GM18868 (cell line): ENCODE measurements around the gene DCTD.
"Not testable (repeated sequence)": the region's sequence is repeated elsewhere in the genome, so short reads cannot be mapped to it uniquely, and the experiment has no call there.

Experiments
- ATAC-seq: cut with Tn5 transposase; IDR thresholded peaks from one replicate; pipeline ENCODE4 v1.9.1; 2021; ENCODE audit warnings: mild to moderate bottlenecking, moderate library complexity; ENCODE audit not compliant: unreplicated experiment

DCTD gene

DNA sequence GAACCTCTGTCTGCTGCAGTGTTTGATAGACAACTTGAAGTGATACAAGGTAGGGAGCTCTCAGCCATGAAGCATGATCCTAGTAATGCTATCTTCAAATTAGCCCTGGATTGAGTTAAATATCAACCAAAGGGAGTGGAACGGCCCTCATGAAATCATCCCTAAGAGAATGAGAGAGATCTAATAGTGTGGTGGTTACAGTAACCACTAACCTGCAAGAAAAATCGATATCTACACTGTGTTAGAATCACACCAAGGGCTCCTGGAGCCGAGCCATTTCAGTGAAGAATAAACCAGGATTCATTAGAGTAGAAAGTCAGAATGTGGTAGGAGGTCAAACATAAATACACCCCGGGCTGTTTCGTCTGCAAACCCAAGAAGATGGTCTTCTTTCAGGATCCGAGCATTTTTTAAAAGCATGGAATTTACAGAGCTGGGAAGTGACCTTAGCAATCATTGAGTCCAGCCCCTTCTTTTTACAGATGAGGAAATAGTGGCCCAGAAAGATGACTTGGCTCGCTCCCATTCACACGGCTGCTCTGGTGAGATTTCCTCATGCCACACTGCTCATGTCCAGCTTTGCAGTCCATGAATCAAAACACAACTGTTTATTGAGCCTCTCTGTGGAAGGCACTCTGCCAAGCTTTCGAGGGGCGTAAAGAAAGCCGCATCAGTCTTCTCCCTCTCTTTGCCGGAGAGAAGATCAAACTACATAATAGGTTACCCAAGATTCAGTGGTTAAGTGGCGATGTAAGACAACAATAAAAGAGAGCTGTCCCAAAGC is 5.5 kb upstream of the DCTD start:
- no peak for ATAC-seq

GRCh38 chr4:182921608-182922007 is 4.4 kb upstream of the DCTD start:
- no peak for ATAC-seq

GRCh38 chr4:182920676-182921075 is 3.5 kb upstream of the DCTD start:
- ATAC-seq, result no peak

GRCh38 chr4:182918791-182919302 is 1.7 kb upstream of the DCTD start:
- peak; percentile 27 for ATAC-seq

GRCh38 chr4:182918044-182918607 is 940 bp upstream of the DCTD start:
- ATAC-seq, result peak; percentile 19

- peak; percentile 17 for ATAC-seq
Measured at GRCh38 chr4:182916483-182917181, 554 bp downstream of the DCTD start.

GRCh38 chr4:182914357-182914756 is 2.8 kb downstream of the DCTD start:
- ATAC-seq, result no peak

DNA sequence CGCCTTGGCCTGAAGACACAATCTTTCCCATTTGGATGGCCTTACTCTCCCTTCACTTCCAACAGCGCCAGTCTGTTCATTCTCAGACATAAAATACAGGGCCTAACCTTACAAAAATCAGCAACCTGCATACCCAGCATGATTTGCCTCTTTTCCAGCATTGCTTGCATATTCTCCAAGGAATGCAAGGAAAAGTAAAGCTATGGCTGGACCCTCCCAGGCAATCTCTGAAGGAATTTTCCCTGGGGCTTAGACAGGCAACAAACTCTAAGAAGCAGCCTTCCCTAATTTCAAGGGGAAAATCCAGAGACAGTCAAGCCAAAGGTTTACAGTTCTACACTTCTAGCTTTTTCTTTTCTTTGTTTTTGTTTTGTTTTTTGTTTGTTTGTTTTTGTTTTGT is 3.6 kb downstream of the DCTD start:
- ATAC-seq, result no peak

GRCh38 chr4:182913036-182913435 is 4.2 kb downstream of the DCTD start:
- no peak for ATAC-seq

GRCh38 chr4:182908124-182908523 is 9.1 kb downstream of the DCTD start:
- ATAC-seq, result peak; percentile 78

GRCh38 chr4:182907396-182907795 is 9.8 kb downstream of the DCTD start:
- ATAC-seq, result no peak

DNA sequence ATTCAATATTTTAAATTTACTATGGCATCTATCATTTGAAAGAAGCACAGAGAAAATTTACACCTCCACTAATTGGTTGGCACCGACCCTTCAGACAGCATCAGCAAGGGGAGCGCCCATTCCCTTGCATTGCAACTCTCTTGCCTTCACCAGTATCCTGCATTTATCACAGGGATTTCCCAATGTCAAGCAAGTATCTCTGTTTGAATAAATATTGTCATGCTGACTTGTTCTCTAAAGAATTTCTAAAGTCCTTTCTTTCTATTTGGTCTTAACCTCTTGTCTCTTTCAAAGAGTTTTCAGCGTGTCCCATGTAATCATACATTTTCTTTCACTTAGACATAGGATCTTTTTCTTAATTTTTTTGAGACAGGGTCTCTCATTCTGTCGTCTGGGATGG is 10.4 kb downstream of the DCTD start:
- no peak for ATAC-seq

GRCh38 chr4:182905038-182905437 is 12.1 kb downstream of the DCTD start:
- no peak for ATAC-seq

- ATAC-seq, result no peak
Measured at GRCh38 chr4:182904211-182904761, 12.9 kb downstream of the DCTD start.

GRCh38 chr4:182903013-182903412 is 14.2 kb downstream of the DCTD start:
- ATAC-seq, result no peak

DNA sequence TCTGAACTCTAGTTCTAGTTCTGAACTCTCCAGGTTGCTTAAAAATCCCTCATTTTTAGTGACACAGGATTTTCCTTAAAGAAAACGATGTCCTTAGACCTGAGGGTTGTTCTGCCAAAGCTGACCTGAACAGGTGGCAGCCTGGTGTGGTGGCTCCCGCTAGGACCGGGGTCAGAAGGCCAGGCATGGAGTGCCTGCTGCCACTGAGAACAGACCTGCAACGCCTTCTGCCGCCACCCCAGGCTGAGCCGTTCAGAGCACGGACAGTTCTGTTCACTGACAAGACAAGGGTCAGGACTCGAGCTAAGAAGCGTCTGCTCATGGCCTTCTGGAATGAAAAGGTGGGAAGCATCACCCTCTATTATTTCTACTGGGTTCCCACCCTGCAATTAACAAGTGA is 15.8 kb downstream of the DCTD start:
- ATAC-seq, result no peak

DNA sequence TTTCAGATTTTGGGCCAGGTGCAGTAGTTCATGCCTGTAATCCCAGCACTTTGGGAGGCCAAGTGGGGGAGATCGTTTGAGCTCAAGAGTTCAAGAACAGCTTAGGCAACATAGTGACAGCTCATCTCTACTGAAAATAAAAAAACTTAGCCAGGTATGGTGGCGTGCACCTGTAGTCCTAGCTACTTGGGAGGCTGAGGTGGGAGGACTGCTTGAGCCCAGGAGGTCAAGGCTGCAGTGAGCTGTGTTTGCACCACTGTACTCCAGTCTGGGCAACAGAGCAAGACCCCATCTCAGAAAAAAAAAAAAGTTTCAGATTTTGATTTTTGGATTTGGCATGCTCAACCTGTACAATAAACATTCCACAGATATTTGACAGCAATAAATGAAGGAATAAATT is 17.2 kb downstream of the DCTD start:
- ATAC-seq, result not testable (repeated sequence)

GRCh38 chr4:182898479-182898799 is 18.7 kb downstream of the DCTD start:
- ATAC-seq, result no peak

DNA sequence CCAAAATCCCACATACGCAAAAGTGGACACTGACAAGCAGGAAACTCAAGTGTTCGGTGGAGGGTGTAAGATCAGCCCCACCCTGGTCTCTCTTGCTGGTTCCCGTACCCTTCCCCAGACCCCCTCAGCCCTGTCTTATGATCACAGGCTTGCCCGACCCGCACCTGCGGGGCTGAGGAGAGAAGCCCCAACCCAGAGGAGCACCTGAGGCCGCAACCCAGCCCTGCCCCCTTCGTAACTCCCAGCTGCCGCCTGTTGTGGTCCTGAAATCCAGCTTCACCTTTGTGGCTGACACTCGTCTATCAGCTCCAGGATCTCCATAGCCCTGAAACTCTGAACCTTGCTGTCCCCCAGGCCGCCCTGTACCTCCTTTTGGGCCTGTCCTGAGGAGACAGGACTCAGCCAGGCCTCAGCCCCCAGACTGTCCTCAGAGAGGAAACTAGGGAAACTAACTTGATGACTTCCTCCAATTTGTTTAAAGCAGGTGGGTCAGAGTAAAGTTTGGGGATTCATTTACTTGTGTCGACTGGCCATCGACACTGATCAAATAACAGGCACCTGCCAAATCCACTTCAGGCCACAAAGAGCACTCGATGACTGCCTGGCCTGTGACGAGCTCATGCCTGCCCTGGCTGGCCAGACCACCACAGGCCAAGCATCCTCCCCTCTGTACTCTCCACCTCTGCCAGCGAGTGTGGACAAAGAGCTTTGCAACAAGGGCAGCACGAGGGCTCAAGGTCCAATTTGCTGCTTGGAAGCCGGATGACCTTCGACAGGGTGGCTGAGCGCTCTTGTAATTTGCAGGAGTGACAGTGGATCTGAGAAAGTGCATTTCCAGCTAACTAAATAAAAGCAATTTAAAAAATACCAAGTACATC is 19.3 kb downstream of the DCTD start:
- ATAC-seq, result no peak

GRCh38 chr4:182896421-182896820 is 20.8 kb downstream of the DCTD start:
- no peak for ATAC-seq

DNA sequence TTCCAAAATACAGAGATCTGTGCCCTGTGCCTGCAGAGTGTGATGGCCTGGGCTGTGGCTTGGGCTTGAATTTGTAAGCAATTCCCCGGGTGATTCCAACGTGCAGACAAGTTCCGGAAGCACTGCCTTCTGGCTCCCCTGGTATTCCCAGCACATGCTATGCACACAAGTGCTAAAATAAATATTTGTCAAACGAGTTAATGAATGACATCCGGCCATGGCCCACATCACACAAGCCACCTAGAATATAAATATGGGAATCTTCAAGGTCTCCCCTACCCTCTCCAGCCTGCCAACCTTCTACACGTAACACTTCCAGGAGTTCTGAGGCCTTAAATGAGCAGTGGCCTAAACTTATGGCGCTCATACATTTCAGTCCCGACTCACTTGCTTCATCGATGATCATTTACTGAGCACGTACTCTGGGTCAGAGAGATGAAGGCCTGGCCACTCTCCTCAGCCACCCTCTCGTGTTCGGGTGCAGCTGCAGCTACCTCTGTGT is 21.3 kb downstream of the DCTD start:
- ATAC-seq, result no peak
